Stimulated activated CD4-positive, alpha-beta T cell treated with anti-CD3 and anti-CD28 coated beads, Interleukin-4, amount 100 ng/mL, for 48 hours (primary cell): ENCODE measurements around the gene ATG10.
"Not testable (repeated sequence)": the region's sequence is repeated elsewhere in the genome, so short reads cannot be mapped to it uniquely, and the experiment has no call there.

Experiments used
- DNase-seq, 2 donors: peaks; one replicate each; pipeline ENCODE4 v3.0.0-alpha.2; 2020; ENCODE audit warnings: low read depth in 2 of 2

The ATG10 gene

DNA sequence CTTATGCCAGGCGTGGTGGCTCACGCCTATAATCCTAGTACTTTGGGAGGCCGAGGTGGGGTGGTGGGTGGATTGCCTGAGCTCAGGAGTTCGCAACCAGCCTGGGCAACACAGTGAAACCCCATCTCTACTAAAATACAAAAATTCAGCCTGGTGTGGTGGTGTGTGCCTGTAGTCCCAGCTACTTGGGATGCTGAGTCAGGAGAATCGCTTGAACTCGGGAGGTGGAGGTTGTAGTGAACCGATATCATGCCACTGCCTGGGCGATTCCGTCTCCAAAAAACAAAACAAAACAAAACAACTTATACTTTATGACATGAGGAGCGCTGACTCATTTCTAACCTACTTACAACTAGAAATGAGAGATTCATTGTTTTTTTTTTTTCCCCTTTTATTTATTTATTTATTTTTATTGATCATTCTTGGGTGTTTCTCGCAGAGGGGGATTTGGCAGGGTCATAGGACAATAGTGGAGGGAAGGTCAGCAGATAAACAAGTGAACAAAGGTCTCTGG lies 10.4 kb downstream of the ATG10 start:
- not testable (repeated sequence) for DNase-seq

DNA sequence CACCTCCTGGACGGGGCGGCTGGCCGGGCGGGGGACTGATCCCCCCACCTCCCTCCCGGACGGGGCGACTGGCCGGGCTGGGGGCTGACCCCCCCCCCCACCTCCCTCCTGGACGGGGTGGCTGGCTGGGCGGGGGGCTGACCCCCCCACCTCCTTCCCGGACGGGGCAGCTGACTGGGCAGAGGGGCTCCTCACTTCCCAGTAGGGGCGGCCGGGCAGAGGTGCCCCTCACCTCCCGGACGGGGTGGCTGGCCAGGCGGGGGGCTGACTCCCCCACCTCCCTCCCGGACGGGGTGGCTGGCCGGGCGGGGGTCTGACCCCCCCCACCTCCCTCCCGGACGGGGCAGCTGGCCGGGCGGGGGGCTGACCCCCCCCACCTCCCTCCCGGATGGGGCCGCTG lies 11.3 kb downstream of the ATG10 start:
- DNase-seq = not testable (repeated sequence)

DNA sequence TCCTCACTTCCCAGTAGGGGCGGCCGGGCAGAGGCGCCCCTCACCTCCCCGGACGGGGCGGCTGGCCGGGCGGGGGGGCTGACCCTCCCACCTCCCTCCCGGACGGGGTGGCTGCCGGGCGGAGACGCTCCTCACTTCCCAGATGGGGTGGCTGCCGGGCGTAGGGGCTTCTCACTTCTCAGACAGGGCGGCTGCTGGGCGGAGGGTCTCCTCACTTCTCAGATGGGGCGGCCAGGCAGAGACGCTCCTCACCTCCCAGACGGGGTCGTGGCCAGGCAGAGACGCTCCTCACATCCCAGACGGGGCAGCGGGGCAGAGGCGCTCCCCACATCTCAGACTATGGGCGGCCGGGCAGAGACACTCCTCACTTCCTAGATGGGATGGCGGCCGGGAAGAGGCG lies 11.7 kb downstream of the ATG10 start:
- DNase-seq = not testable (repeated sequence)

GRCh38 chr5:81986126-81986525 lies 14.3 kb downstream of the ATG10 start:
- DNase-seq = no peak

- no peak for DNase-seq
Observed at GRCh38 chr5:81989204-81989603, 17.4 kb downstream of the ATG10 start.

GRCh38 chr5:81994679-81995078 lies 22.9 kb downstream of the ATG10 start:
- no peak for DNase-seq

DNA sequence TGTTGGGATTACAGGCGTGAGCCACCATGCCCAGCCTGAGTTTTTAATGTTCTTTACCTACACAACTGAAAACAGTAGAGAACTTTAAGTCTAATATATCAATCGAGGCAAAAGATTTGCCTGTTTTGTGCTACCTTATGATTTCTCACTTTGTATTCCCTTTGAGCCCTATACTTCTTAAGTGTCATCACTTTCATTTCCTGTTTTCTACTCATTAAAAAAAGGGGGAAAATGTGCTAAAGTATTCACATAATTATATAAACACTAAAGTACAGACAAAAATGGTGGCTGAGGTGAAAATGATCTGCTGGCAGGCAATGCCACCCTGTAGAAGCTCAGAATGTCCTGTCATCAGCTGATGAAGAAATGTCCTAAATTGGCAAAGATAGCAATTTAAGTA lies 23.6 kb downstream of the ATG10 start:
- DNase-seq = no peak

- DNase-seq = no peak
Observed at GRCh38 chr5:82004511-82004910, 32.7 kb downstream of the ATG10 start.

- DNase-seq = not testable (repeated sequence)
Observed at GRCh38 chr5:82009869-82010268, 38.0 kb downstream of the ATG10 start.

DNA sequence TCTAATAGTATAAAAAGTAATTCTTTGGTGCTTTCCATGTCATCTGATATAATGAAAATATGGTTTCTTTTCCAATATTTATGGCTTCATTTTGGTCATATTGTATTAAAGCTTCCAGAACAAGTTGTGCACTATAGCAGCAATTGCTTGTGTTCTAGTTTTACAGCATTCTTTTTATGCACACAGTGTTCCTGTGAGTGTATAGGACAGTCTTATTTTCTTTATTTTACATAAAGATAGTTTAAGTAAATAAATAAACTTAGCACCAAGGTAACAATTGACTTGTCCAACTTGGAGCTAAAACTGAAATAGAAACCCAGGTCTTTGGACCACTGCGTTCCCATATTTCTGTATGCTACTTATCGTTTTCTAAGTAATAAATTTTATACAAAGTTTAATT lies 38.9 kb downstream of the ATG10 start:
- DNase-seq = no peak

DNA sequence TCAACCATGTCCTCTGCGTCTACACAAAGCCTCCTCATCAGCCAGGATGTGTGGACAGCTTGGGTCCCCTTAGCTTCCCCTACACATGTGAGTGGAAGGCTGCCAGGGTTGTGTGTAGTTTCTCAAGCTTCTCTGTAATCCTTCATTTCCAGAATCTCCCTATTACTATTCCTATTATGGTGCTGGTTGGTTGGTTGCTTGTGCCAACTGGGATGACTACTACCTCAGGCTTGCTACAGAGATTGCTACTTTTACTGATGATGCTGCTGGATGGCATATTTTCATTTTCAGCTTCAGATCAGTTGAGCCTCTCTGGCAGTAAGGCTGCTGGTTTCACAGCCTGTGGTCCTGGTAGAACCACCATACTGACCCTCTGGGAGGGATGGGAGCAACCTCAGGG lies 39.9 kb downstream of the ATG10 start:
- no peak for DNase-seq

- DNase-seq = not testable (repeated sequence)
Observed at GRCh38 chr5:82014644-82015043, 42.8 kb downstream of the ATG10 start.

GRCh38 chr5:82018462-82018861 lies 46.6 kb downstream of the ATG10 start:
- no peak for DNase-seq

GRCh38 chr5:82019342-82020138 lies 47.7 kb downstream of the ATG10 start:
- DNase-seq = no peak

DNA sequence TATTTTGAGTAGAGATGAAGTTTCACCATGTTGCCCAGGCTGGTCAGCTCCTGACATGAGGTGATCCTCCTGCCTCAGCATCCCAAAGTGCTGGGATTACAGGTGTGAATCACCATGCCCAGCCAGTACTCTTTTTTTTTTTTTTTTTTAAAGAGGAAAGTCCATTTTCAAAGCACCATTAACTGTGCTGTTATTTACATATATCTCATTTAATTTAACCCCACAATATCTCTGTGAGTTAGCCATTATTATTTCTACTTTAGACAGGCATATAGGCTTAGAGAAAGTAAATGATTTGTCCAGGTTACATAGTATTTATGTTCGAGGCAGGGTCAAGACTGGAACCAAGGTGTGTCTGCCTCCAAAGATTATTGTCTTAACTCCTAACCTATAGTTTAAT lies 50.7 kb downstream of the ATG10 start:
- no peak for DNase-seq

DNA sequence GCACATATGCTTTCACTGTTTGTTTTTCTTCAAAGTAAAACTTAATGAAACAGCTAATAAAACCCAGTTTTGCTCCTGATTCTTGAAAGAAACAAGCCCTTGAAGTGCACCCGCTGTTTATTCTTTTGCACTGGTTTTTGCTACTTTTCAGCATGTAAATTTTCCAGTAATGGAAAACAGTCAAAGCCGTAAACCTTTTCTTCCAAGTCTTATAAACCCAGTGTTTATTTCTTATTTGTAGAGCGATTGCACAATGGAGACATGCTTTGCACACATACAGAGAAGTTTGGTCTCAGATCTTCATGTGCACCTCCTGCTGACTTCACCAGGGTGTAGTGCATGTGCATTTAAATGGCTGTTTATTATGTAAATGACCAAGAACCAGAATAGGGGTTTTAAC lies 51.8 kb downstream of the ATG10 start:
- DNase-seq = no peak

DNA sequence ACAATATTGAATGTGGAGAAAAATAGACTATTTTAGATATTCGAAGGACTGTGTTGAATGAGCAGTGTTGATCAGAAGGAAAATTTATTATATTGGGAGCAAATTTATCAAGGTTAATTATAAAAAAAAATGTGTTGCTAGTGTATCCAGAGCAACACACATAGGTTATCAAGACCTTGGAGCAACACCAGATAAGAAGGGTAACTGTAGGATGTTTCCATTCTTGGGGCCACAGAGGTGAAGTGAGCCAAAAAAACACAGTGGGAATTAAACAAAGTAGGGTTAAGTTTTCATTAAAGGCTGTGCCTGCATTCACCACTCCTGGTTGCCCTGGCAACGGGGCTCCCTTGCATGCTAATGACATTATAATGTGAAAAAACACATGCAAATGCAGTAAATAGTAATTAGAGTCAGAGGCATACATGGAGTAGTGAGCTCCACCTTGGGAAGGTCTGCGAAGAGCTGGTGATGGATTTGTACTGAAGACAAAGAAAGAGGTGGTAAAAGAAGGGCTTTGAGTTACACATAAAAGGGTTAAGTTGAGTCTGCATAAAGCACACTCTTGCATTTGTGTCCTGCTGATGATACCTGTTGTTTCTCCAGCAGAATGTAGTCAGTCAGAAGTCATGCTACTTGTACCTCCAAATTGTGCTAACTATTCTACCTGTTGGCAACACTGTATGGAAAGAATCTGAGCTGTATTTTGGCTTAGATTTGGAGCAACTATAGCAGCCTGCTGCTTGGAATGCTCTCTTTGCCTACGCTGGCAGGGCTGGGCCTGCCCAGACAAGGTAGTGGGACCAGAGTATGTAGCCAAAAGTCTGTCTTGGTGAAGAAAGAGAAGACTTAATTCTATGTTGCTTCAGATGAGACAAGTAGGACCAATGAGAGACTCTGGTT lies 59.6 kb downstream of the ATG10 start:
- no peak for DNase-seq

- not testable (repeated sequence) for DNase-seq
Observed at GRCh38 chr5:82042894-82043293, 71.1 kb downstream of the ATG10 start.

DNA sequence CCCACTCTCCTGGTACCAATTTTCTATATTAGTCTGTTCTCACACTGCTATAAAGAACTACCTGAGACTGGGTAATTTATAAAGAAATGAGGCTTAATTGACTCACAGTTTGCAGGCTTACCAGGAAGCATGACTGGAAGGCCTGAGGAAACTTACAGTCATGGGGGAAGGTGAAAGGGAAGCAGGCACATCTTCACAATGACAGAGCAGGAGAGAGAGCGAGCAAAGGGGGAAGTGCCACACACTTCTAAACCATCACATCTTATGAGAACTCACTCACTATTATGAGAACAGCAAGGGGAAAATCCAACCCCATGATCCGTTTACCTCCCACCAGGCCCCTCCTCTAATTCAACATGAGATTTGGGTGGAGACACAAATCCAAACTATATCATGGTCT lies 72.2 kb downstream of the ATG10 start:
- DNase-seq = no peak

GRCh38 chr5:82045554-82046275 lies 73.9 kb downstream of the ATG10 start:
- no peak for DNase-seq

- DNase-seq = no peak
Observed at GRCh38 chr5:82046276-82046647, 74.4 kb downstream of the ATG10 start.

DNA sequence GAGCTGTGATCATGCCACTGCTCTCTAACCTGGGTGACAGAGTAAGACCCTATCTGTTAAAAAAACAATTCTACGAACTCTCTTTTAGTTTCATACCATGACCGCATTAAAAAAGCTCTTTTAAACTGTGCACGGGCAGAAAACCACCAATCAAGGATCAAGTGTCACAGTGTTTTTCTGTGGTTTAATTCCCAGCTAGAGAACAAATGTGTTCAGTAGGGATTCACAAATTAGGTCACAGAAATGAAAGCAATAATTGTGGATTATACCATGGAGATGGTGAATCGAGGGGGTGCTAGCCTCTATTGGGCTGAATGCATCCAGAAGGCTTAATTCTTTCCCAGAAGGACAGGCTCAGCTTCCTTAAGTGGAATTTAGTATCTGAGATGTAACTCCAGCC lies 79.1 kb downstream of the ATG10 start:
- no peak for DNase-seq
